CD4-positive, alpha-beta T cell treated with Interleukin-4 for 1 hour (primary cell): ENCODE results near the gene NSMCE1.
A peak's percentile ranks its signal among the peaks of the same experiment; 100 is the strongest.
"Not testable (repeated sequence)": the region's sequence is repeated elsewhere in the genome, so short reads cannot be mapped to it uniquely, and the experiment has no call there.

ENCODE experiments used
- DNase-seq, 2 donors: peaks; one replicate each; pipeline ENCODE4 v3.0.0-alpha.2; 2020 to 2022

Gene NSMCE1

DNA sequence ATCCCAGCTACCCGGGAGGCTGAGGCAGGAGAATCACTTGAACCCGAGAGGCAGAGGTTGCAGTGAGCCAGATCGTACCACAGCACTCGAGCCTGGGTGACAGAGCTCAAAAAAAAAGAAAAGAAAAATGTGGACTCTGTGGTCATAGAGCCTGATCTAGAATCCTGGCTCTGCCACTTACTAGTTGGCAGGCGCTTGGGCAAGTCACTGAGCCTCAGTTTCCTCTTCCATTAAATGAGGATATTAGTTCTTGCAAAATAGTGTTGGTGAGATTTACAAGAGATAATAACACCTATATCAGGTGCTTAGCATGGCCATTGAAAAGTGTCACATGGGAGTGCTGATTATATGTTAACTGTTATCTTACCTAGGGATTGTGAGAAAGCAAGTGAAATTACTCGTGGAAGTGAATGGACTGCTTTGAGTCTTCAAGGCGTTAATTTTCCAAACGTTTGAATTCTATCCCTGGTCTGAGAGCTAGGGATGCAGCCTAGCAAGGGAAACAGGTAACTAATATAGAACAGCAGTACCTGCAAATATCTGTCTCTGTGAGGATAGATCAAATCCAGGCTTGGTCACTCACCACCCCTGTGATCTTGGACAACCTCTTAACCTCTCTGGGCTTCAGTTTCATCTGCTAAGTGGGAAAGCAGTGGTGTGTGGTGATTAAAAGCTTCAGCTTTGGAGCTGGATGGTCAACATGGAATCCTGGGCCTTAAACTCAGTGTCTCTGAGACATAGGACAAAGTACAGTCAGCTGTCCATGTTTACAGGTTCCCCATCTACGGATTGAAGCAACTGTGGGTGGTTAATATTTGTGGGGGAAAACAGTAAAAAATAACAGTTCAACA is 953 bp upstream of the NSMCE1 start:
- no peak for DNase-seq

DNA sequence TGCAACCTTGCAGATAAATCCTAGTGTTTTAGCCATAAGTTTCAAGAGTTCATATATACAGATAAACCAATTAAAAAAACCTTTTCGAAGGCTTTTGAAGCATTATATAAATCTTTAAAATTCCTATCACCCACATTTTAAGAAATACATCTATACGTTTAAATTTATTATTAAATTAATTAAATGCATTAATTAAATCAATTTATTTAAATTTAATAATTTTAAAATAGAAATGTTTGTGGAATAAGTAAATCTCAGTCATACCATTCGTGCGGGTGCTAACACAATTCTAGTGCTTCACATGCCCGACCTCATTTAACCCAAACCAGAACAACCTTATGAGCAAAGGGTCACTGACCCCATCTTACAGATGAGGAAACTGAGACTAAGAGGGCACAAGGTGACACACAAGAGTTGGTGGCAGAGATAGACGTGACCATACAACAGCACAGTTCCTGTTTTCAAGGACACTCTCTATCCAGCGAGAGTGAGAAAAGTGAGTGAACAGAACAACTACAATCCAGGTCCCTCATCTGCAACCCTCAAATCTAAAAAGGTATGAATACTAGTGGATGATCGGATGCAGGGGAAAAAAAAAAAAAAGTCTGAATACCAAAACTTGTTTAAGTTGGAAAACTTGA is 1.4 kb downstream of the NSMCE1 start:
- no peak for DNase-seq

DNA sequence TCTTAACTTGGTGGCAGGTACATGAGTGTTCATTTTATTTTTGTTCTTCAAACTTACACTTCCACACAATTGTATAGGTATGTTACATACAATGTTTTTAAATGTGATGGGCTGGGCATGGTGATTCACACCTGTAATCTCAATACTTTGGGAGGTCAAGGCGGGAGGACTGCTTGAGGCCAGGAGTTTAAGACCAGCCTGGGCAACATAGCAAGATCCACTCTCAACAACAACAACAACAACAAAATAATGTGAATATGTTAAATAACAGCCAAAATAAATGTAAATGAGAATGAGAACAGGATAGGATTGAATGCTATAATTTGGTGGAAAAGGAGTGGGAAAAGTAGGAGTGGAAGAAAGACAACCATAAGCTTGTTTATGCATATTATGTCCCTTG is 2.6 kb downstream of the NSMCE1 start:
- no peak for DNase-seq

- no peak for DNase-seq
Observed at GRCh38 chr16:27264151-27264550, 4.4 kb downstream of the NSMCE1 start.

DNA sequence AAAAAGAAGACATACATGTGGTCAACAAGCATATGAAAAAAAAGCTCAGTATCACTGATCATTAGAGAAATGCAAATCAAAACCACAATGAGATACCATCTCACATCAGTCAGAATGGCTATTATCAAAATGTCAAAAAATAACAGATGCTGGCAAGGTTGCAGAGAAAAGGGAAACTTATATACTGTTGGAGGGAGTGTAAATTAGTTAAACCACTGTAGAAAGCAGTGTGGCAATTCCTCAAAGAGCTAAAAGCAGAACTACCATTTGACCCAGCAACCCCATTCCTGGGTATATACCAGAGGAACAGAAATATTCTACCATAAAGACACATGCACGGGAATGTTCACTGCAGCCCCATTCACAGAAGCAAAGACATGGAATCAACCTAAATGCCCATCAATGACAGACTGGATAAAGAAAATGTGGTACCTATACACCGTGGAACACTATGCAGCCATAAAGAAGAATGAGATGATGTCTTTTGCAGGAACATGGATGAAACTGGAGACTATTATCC is 5.6 kb downstream of the NSMCE1 start:
- DNase-seq, result not testable (repeated sequence)

DNA sequence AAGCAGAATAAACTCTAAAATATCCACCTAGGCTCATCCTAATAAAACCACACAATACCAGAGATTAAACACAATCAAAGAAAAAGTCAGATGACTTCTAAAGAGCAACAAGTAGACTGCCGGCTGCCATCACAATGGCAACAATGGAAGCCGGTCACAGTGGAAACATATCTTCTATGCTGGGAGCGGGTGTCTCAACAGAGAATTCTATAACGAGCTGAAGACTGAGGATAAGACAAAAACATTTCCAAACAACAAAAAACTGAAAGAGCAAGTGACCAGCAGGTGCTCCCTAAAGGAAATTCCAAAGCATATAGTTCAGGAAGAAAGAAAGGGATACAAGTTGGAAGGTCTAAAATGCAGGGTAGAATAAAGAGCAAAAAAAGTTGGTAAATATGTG is 8.9 kb downstream of the NSMCE1 start:
- no peak for DNase-seq

DNA sequence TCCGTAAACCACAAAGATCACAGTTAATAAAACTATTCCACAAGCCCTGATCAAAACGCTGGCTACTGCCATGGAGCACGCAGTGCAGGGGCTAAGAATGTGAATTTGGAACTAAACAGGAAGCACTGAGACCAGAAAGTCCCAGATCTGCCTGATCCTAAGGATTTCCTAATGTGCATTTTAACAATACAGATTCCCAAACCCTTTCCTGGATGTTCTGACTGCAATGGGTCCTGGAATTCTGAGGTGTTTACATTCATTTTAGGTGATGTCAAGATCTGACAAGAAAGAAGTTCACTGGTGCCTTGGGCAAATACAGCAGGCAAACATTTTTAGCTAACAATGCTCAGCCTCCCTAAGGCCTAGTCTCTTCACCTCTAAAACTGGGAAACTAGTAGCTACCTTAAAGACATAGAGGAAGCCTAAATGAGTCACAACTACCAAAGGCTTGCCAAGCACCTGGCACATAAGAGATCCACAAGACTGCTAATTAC is 10.3 kb downstream of the NSMCE1 start:
- DNase-seq, result no peak

DNA sequence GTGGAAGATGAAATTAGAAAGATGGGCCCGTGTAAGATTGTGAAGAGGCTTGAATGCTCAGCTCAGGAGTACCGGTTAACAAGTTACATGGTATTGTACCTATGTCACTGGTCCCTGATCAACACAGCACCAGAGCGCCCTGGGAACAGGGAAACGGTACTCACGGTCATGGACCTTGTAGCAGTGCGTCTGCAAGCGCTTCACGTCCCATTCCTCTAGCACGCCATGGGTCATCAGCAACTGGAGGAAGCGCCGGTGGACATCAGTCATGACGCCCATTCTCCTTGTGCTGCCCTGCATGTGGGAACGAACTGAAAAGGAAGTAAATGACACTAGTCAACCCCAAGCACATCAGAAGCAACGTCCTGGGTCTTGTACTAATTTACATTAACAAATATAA is 11.3 kb downstream of the NSMCE1 start:
- DNase-seq, result no peak

DNA sequence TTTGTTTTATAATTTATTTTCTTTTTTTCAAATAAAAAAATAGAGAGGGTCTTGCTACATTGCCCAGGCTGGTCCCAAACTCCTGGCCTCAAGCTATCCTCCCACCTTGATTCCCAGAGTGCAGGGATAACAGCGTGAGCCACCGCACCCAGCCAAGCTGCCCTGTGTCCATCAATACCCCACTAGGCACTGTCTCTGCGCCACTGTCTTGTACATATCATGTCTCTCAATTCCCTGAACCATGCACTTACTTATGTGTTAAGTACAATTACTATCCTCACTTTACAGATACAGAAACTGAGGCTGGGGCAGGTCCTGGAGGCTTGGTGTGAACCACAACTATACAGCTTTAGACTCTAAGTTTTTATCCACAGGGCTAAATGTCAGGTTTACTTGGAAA is 11.7 kb downstream of the NSMCE1 start:
- DNase-seq, result no peak

DNA sequence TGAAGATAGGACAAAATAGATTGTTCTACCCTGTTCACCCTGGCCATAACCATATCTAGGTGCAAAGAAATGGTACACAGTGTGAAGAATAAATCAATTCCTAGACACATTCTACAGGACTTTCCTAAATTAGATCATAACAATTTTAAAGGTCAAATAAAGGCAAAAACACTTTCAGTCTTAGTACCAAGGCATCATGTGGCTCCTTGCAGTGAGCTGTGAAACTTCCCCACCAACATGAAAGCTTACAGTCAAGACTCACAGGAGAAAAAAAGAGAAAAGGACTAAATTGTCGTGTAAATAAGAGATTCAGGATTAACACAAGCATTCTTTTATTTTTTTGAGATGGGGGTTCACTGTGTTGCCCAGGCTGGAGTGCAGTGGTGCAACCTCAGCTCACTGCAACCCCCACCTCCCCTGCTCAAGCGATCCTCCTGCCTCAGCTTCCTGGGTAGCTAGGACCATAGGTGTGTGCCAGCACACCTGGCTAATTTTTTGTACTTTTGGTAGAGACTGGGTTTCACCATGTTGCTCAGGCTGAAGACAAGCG is 14.2 kb downstream of the NSMCE1 start:
- no peak for DNase-seq

- DNase-seq, result no peak
Observed at GRCh38 chr16:27253526-27253930, 15.0 kb downstream of the NSMCE1 start.

GRCh38 chr16:27252206-27252585 is 16.4 kb downstream of the NSMCE1 start:
- DNase-seq, result no peak

GRCh38 chr16:27251541-27252205 is 16.9 kb downstream of the NSMCE1 start:
- DNase-seq, result no peak

- DNase-seq, result not testable (repeated sequence)
Observed at GRCh38 chr16:27248886-27249285, 19.7 kb downstream of the NSMCE1 start.

DNA sequence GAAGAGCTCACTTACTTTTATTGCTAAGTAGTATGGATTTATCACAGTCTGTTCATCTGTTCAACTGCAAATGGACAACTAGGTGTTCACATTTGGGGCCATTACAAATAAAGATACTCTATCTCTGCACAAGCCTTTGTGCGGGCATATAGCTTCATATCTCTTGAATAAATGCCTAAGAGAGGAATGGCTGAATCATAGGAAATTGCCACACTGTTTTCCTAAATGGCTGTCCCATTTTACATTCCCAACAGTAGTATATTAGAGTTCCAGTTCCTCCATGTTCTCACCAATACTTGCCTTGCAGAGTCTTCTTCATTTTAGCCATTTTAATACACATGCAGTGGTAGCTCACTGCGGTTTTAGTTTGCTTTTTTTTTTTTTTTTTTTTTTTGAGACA is 20.5 kb downstream of the NSMCE1 start:
- no peak for DNase-seq

- not testable (repeated sequence) for DNase-seq
Observed at GRCh38 chr16:27247076-27247475, 21.5 kb downstream of the NSMCE1 start.

GRCh38 chr16:27246439-27246838 is 22.1 kb downstream of the NSMCE1 start:
- DNase-seq, result no peak

DNA sequence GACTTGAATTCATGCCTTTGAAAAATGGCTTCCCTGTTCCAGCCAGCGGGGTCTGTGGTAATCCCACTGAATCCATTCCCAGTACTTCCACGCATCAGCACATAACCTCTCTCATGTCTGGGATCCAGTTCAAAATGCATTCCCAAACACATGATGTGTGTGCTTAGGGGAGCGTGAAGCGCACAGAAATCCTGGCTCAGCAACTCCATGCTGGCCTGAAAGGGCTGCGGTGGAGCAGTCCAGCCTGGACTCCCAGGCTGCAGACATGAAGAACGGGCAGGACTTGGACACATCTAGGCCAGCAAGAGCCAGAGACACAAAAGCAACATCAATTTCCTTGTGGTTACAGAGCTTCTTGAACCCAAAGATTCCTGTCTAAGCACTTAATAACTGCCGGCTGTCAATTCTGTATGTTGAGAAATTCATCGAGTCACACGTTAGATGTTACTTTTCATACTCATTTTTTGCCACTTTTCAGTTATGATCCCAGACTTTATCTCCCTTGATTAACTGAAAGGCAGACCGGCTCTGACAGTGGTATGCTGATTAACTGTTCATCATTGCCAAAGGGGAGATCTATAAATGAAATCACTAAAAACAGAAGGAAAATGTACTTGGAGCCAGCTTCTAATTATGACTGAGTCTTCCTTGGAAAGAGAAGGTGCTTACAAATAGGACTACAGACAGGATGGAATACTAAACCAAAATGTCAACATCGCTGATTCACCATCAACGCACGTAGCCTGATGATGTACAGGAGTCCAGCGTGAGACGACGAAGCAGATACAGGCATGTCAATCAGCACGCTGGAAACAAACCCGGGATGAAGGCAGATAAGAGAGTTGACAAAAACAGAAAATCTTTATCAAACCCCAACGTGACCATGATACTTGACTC is 23.0 kb downstream of the NSMCE1 start:
- no peak for DNase-seq

DNA sequence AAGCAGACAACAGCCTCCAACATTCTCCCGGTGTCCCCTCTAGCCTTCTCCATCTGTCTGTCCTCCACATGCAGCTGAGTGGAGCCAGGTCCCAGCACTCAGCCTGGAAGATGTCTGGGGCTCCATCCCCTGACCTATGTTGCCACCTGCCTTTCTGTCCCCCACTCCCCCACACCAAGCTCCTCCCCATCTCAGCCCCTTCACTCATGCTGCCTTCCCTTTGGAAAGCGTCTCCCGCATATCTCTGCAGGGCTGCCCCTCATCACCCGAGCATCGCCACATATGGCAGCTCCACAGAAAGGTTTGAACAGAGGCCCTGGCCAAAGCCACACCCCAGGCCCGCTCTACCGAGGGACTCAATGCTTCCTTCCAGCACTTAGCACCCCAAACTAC is 24.2 kb downstream of the NSMCE1 start:
- no peak for DNase-seq

DNA sequence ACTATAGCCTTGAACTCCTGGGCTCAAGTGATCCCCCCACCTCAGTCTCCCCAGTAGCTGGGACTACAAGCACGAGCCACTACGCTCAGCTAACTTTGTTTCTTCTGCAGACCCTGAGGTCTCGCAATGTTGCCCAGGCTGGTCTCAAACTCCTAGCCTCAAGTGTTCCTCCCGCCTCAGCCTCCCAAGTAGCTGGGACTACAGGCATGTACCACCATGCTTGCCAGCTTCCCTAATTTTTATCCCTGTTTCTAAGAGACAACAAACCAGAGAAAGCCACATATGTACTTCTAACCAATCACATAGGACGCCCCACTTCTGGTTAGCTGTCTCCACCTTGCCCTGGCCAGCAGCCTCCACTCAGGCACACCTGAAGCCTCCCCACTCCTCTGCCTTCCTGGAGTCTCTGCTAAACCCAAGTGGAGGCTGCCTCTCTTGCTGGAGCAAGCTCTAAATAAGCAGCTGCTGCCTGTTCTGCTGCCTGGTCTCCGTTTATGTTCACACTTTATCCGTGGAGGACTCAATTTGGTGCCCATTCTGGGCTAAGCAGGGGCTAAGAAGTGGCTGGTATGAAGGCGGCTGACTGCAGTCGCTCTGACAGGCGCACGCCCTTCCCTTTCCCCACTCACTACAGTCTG is 24.7 kb downstream of the NSMCE1 start:
- no peak for DNase-seq

GRCh38 chr16:27242868-27243590 is 25.5 kb downstream of the NSMCE1 start:
- peak in 1 of 2 donors; percentile 46 for DNase-seq
